A673 (cell line): Measurements from ENCODE around the gene PLEKHG2.

Experiments used
- EZH2 ChIP-seq: fragments of 200-600 bp; sonication (generic); IDR thresholded peaks from 2 replicates; pipeline ENCODE4 v1.6.1; 2017; ENCODE audit warnings: borderline replicate concordance, low read depth, mild to moderate bottlenecking, mixed read lengths, antibody characterized with exemption, low read length; ENCODE audit not compliant: poor library complexity, severe bottlenecking
- TF ChIP-seq, protein P1 (sequence below): fragments of 300-800, 200-600 bp; sonication (generic); conservative IDR thresholded peaks from 2 replicates; pipeline ENCODE4 v1.5.1; 2017; ENCODE audit warnings: low read depth, mild to moderate bottlenecking, antibody characterized with exemption, low read length, moderate library complexity, mixed read lengths

DNA sequence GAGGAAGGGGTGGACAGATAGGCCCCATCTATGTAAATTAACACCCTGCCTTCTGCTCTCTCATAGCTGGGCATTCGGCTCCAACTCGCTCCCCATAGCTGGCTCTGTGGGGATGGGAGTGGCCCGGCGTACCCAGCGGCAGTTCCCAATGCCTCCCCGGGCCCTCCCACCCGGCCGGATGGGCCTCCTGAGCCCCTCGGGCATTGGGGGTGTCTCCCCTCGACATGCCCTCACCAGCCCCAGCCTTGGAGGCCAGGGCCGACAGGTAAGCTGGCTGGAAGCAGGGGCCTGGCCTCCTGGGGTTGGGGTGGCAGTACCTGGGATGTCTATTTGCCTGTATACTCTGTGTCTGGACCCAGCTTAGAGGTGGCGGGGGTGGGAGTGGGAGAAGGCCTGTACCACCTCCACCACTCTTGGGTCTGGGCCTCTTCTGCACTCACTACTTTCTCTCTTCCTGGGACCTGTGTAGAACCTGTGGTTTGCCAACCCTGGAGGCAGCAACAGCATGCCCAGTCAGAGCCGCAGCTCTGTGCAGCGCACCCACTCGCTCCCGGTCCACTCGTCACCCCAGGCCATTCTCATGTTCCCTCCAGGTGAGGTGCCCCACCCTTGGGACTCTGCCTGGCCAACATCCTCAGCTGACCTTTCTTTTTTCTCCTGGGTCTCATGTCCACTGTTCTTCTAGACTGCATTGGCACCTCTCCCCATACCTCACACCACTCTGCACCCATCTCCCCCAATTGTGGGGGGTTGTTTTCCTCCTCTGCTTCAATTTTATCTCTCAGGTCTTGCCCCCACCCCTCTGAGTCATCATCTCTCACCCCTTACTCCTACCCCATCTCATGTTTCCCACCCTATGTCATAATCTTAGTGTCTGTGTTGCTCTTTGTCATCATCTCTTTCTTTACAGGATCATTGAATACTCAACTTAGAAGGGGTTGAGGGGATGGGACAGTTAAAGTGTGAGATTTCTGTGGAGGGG lies 31.7 kb upstream of the PLEKHG2 start:
- no peak for TF ChIP-seq EZH2
- TF ChIP-seq, protein P1, sequence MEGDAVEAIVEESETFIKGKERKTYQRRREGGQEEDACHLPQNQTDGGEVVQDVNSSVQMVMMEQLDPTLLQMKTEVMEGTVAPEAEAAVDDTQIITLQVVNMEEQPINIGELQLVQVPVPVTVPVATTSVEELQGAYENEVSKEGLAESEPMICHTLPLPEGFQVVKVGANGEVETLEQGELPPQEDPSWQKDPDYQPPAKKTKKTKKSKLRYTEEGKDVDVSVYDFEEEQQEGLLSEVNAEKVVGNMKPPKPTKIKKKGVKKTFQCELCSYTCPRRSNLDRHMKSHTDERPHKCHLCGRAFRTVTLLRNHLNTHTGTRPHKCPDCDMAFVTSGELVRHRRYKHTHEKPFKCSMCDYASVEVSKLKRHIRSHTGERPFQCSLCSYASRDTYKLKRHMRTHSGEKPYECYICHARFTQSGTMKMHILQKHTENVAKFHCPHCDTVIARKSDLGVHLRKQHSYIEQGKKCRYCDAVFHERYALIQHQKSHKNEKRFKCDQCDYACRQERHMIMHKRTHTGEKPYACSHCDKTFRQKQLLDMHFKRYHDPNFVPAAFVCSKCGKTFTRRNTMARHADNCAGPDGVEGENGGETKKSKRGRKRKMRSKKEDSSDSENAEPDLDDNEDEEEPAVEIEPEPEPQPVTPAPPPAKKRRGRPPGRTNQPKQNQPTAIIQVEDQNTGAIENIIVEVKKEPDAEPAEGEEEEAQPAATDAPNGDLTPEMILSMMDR = no peak
